Measurements from ENCODE around the gene LVRN. TPM values are rescaled to one million over a fixed set of nuclear protein-coding genes. Genes with fewer than 3 reads are reported as not detected.

LVRN gene
- total RNA-seq, 4 donors from 2014 or later: 3.0 to 5.5 (median 4.4) TPM

DNA sequence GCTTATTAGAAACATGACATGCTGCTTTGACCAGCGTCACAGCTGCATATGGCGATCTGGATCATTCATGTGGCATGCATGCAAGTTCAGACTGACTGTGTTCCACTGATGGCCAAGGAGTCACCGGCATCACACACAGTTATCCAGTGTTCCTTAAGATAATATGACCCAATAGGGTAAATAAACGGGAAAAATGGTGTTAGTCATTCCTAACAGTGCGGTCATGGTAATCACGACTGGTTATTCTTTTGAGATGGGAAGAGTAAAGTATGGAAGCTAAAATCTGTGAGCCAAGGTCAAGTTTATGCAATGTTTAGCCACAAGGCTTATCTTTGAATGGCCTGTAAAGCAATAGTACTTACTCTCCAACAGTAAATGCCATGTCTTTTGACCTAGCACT is 29.3 kb upstream of the LVRN start:
- no peak overlapping the region for H3K4me3 ChIP-seq
- H3K36me3 ChIP-seq: no peaks in the 10 kb centered on the region
- H3K27me3 ChIP-seq: no peaks in the 10 kb centered on the region
- no peak for TF ChIP-seq EP300 (IDR thresholded peaks at IDR 0.05)
- TF ChIP-seq POLR2A (IDR thresholded peaks at IDR 0.05): no peak
- TF ChIP-seq POLR2AphosphoS5 (IDR thresholded peaks at IDR 0.05): no peak
- TF ChIP-seq, protein P1, sequence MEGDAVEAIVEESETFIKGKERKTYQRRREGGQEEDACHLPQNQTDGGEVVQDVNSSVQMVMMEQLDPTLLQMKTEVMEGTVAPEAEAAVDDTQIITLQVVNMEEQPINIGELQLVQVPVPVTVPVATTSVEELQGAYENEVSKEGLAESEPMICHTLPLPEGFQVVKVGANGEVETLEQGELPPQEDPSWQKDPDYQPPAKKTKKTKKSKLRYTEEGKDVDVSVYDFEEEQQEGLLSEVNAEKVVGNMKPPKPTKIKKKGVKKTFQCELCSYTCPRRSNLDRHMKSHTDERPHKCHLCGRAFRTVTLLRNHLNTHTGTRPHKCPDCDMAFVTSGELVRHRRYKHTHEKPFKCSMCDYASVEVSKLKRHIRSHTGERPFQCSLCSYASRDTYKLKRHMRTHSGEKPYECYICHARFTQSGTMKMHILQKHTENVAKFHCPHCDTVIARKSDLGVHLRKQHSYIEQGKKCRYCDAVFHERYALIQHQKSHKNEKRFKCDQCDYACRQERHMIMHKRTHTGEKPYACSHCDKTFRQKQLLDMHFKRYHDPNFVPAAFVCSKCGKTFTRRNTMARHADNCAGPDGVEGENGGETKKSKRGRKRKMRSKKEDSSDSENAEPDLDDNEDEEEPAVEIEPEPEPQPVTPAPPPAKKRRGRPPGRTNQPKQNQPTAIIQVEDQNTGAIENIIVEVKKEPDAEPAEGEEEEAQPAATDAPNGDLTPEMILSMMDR (IDR thresholded peaks at IDR 0.05): no peak
- H3K9me3 ChIP-seq: no peaks in the 10 kb centered on the region
- no peaks in the 10 kb centered on the region for H3K4me1 ChIP-seq
- no peak overlapping the region for H3K27ac ChIP-seq
- ATAC-seq: no peak
- 82 to 88% methylated on average over 5 of the region's 6 CpGs for WGBS, 2 donors (ENCODE audit: low coverage in 1 of 2)

DNA sequence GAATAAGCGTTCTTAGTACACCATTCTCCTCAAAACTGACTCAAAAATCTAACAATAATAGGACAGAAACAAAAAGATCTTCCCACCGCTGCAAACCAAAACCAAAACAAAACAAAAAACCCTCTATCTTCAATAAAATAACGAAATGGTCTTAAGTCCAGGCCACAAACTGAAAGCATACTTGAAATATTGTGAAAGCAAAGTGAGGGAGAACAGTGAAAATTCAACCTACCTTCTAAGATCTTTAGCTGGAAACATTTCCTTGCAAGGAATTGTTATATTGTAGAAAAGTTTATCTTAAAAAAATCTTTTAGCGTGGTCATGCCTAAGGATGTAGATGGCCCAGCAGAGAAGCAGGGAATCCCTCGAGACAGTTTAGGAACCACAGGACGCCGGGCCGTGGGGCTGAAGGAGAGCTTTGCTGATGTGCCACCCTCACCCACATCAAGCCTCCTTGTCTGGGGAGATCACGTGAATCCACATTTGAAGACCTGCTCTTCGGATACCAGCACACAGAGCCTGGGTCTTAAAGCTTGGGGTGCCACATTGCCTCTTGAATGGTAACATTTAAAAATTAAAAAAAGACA is 27.8 kb upstream of the LVRN start:
- Histone ChIP-seq H3K27me3 (no peaks in the 10 kb centered on the region), H3K36me3 (no peaks in the 10 kb centered on the region), H3K9me3 (no peaks in the 10 kb centered on the region), H3K4me1 (no peaks in the 10 kb centered on the region), H3K4me3 (no peak overlapping the region), H3K27ac (no peak overlapping the region)
- no peak for TF ChIP-seq EP300 (IDR thresholded peaks at IDR 0.05)
- no peak for ATAC-seq
- WGBS, 2 donors (ENCODE audit: low coverage in 1 of 2): 68 to 96% methylated on average over 4 to 10 of the region's 10 CpGs

DNA sequence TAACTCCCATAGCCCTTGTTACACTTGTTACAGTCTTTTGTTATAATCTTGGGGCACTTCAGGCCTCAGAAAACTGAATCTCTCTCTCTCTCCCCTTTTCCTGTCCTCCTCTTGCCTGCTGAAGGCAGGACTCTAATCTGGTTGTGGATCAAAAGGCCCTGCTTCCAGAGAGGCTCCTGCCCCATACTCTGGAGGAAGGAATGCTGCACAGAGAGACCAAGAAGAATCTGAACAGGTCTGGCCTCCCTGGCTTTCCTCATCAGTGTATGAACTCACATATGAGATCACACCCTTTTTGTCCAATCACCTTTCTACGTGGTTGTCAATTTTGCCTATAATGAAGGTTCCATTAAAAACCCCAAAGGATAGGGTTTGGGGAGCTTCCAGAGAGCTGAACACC is 26.2 kb upstream of the LVRN start:
- WGBS, 2 donors (ENCODE audit: low coverage in 1 of 2): 86% methylated on average over 1 of the region's 1 CpG; no CpG with 5 or more reads in 1 of the 2 donors
- Histone ChIP-seq H3K4me3 (no peak overlapping the region), H3K27me3 (no peaks in the 10 kb centered on the region), H3K9me3 (no peaks in the 10 kb centered on the region), H3K36me3 (no peaks in the 10 kb centered on the region), H3K4me1 (no peaks in the 10 kb centered on the region), H3K27ac (no peak overlapping the region)
- ATAC-seq: no peak
- TF ChIP-seq, protein P1 (IDR thresholded peaks at IDR 0.05): no peak
- no peak for TF ChIP-seq POLR2A (IDR thresholded peaks at IDR 0.05)
- no peak for TF ChIP-seq EP300 (IDR thresholded peaks at IDR 0.05)
- no peak for TF ChIP-seq POLR2AphosphoS5 (IDR thresholded peaks at IDR 0.05)

DNA sequence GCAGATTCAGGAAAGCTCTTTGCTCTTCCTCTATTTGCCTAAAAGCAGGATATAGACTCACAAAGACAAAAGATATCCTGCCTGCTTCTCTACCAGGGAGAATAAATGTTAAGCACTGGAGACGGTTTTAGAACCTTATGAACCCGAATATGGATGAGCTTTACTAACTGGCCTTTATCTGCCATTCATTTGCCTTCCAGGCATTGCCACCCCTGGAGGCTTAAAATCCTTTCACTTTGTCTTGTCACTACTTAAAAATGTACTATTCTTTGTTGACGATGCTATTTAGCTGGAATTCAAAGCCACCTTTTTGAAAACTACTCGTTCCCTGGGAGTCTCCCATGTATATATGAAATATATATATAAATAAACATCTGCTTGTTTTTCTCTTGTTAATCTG is 23.2 kb upstream of the LVRN start:
- Histone ChIP-seq H3K27me3 (no peaks in the 10 kb centered on the region), H3K27ac (no peak overlapping the region), H3K9me3 (no peaks in the 10 kb centered on the region), H3K4me3 (no peak overlapping the region), H3K36me3 (no peaks in the 10 kb centered on the region), H3K4me1 (no peaks in the 10 kb centered on the region)
- TF ChIP-seq POLR2A (IDR thresholded peaks at IDR 0.05) (no peak), POLR2AphosphoS5 (IDR thresholded peaks at IDR 0.05) (no peak), EP300 (IDR thresholded peaks at IDR 0.05) (no peak)
- TF ChIP-seq, protein P1 (IDR thresholded peaks at IDR 0.05): no peak
- WGBS, 2 donors (ENCODE audit: low coverage in 1 of 2): 47 to 48% methylated on average over 4 of the region's 4 CpGs
- ATAC-seq: no peak

DNA sequence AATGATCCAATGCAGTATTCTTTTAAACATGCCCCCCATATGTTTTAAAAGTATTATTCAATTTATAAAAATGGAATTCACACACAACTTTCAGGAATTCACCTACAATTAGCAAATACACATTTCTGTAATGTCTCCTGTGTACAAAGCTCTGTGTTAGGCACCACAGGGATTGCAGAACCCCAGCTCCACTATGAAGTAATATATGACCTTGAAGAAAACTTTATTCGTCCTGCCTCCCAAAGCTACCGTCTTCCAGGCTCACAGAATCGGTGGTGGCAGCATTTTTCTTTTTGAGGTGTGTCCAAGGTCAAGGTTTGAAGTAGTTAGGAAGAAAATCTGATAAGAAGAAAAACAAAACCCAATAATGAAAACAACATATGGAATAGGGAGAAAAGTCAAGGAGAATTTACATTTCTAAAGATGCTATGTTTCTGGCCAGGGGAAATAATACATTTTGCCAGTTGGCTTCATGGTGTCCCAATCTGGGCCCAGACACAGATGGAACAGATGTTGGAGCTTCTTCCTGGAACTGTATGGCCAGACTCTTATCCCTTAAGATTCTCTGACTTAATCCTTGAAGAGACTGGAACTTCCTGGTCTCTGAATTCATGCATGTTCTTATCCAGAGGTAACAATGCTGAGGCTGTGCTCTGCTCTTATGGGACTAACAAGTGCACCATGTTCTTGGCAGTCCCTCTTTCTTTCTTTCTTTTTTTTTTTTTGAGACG is 22.0 kb upstream of the LVRN start:
- TF ChIP-seq, protein P1 (IDR thresholded peaks at IDR 0.05): no peak
- no peak for TF ChIP-seq POLR2AphosphoS5 (IDR thresholded peaks at IDR 0.05)
- TF ChIP-seq EP300 (IDR thresholded peaks at IDR 0.05): no peak
- TF ChIP-seq POLR2A (IDR thresholded peaks at IDR 0.05): no peak

More for the DNA sequence above, 22.0 kb upstream of the LVRN start:
- Histone ChIP-seq H3K36me3 (no peaks in the 10 kb centered on the region), H3K4me3 (no peak overlapping the region), H3K27ac (no peak overlapping the region), H3K27me3 (no peaks in the 10 kb centered on the region), H3K9me3 (no peaks in the 10 kb centered on the region), H3K4me1 (no peaks in the 10 kb centered on the region)
- ATAC-seq: peak; percentile 79
- 75 to 84% methylated on average over 3 of the region's 4 CpGs for WGBS, 2 donors (ENCODE audit: low coverage in 1 of 2)

All from gastroesophageal sphincter (tissue), 4 donors.